H9 (cell line): ENCODE data around the gene RALGAPA2. TPM values are rescaled to one million over a fixed set of nuclear protein-coding genes. Genes with fewer than 3 reads are reported as not detected.

Experiments
- DNase-seq: peaks from one replicate; pipeline ENCODE4 v3.0.0-alpha.2; 2017
- H2AFZ ChIP-seq: one replicate; pipeline ENCODE4 v1.6.1; 2013; ENCODE audit warnings: mild to moderate bottlenecking, low read length, control low read depth, moderate library complexity
- H2AK5ac ChIP-seq: 2 replicates; pipeline ENCODE4 v1.6.1; 2013; ENCODE audit warnings: low read length, control low read depth, mixed read lengths; ENCODE audit not compliant: insufficient read length
- H2BK120ac ChIP-seq: one replicate; pipeline ENCODE4 v1.6.1; 2013; ENCODE audit warnings: low read depth, mild to moderate bottlenecking, low read length, control low read depth, inconsistent platforms; ENCODE audit not compliant: poor library complexity, severe bottlenecking
- H2BK12ac ChIP-seq: 2 replicates; pipeline ENCODE4 v1.6.1; 2013; ENCODE audit warnings: low read length, control low read depth, mixed read lengths, low read depth; ENCODE audit not compliant: insufficient read length
- H2BK15ac ChIP-seq: 2 replicates; pipeline ENCODE4 v1.6.1; 2013; ENCODE audit warnings: low read depth, low read length, control low read depth
- H2BK20ac ChIP-seq: one replicate; pipeline ENCODE4 v1.6.1; 2013; ENCODE audit warnings: low read depth, mild to moderate bottlenecking, low read length, control low read depth, inconsistent platforms; ENCODE audit not compliant: poor library complexity, severe bottlenecking
- H2BK5ac ChIP-seq: 2 replicates; pipeline ENCODE4 v1.6.1; 2013; ENCODE audit warnings: low read length, control low read depth, mixed read lengths; ENCODE audit not compliant: insufficient read length
- H3K14ac ChIP-seq: 2 replicates; pipeline ENCODE4 v1.6.1; 2013; ENCODE audit warnings: low read length, control low read depth; ENCODE audit not compliant: insufficient read depth
- H3K18ac ChIP-seq: 2 replicates; pipeline ENCODE4 v1.6.1; 2013; ENCODE audit warnings: low read depth, mild to moderate bottlenecking, mixed read lengths, low read length, control low read depth; ENCODE audit not compliant: insufficient read length
- H3K23ac ChIP-seq: 2 replicates; pipeline ENCODE4 v1.6.1; 2013; ENCODE audit warnings: low read length, control low read depth, mixed read lengths, low read depth; ENCODE audit not compliant: insufficient read length
- H3K23me2 ChIP-seq: 2 replicates; pipeline ENCODE4 v1.6.1; 2013; ENCODE audit warnings: low read depth, mild to moderate bottlenecking, mixed read lengths, low read length, control low read depth; ENCODE audit not compliant: insufficient read length, poor library complexity, severe bottlenecking
- H3K27ac ChIP-seq: 2 replicates; pipeline ENCODE4 v1.5.1; 2013; ENCODE audit warnings: low read length, control low read depth, mixed read lengths, low read depth; ENCODE audit not compliant: insufficient read length
- H3K27me3 ChIP-seq: 2 replicates; pipeline ENCODE4 v1.6.1; 2013; ENCODE audit warnings: low read length, control low read depth, inconsistent platforms; ENCODE audit not compliant: insufficient read depth
- H3K4ac ChIP-seq: 2 replicates; pipeline ENCODE4 v1.6.1; 2013; ENCODE audit warnings: low read depth, mild to moderate bottlenecking, control low read depth, inconsistent platforms, low read length, moderate library complexity
- H3K4me1 ChIP-seq: 2 replicates; pipeline ENCODE4 v1.6.1; 2013; ENCODE audit warnings: low read length, control low read depth, inconsistent platforms; ENCODE audit not compliant: insufficient read depth
- H3K4me2 ChIP-seq: 2 replicates; pipeline ENCODE4 v1.6.1; 2013; ENCODE audit warnings: low read length, control low read depth, mixed read lengths; ENCODE audit not compliant: insufficient read length, insufficient read depth
- H3K56ac ChIP-seq: 2 replicates; pipeline ENCODE4 v1.6.1; 2013; ENCODE audit warnings: low read depth, mild to moderate bottlenecking, mixed read lengths, low read length, control low read depth; ENCODE audit not compliant: insufficient read length
- H3K79me1 ChIP-seq: 2 replicates; pipeline ENCODE4 v1.6.1; 2013; ENCODE audit warnings: low read depth, mild to moderate bottlenecking, moderate library complexity, low read length, control low read depth, inconsistent platforms; ENCODE audit not compliant: insufficient read depth, poor library complexity, severe bottlenecking
- H3K79me2 ChIP-seq: 2 replicates; pipeline ENCODE4 v1.6.1; 2013; ENCODE audit warnings: low read length, control low read depth, inconsistent platforms; ENCODE audit not compliant: insufficient read depth
- H3K9ac ChIP-seq: 2 replicates; pipeline ENCODE4 v1.6.1; 2013; ENCODE audit warnings: low read length, control low read depth, mixed read lengths; ENCODE audit not compliant: insufficient read length; ENCODE audit errors: extremely low read depth
- H3K9me3 ChIP-seq: one replicate; pipeline ENCODE4 v1.6.1; 2013; ENCODE audit warnings: low read depth, low read length, inconsistent platforms; ENCODE audit not compliant: control insufficient read depth
- H3T11ph ChIP-seq: one replicate; pipeline ENCODE4 v1.6.1; 2013; ENCODE audit warnings: mild to moderate bottlenecking, low read length, control low read depth, inconsistent platforms
- H4K20me1 ChIP-seq: one replicate; pipeline ENCODE4 v1.6.1; 2013; ENCODE audit not compliant: control insufficient read depth, insufficient read length, insufficient read depth
- H4K5ac ChIP-seq: 2 replicates; pipeline ENCODE4 v1.6.1; 2013; ENCODE audit warnings: low read depth, mild to moderate bottlenecking, mixed read lengths, low read length, control low read depth; ENCODE audit not compliant: insufficient read length
- H4K8ac ChIP-seq: replicated peaks from 2 replicates; pipeline ENCODE4 v1.6.1; 2013; ENCODE audit warnings: low read length, control low read depth, mixed read lengths, low read depth; ENCODE audit not compliant: insufficient read length
- H4K91ac ChIP-seq: 2 replicates; pipeline ENCODE4 v1.6.1; 2013; ENCODE audit warnings: low read depth, mild to moderate bottlenecking, moderate library complexity, mixed read lengths, low read length, control low read depth; ENCODE audit not compliant: insufficient read length
- H3K27ac Mint-ChIP-seq, 3 experiments: 2 replicates in 2 of 3; 3 replicates in 1 of 3; pipeline ENCODE4 v1.8.0; 2020 to 2021; ENCODE audit warnings: mixed read lengths in 3 of 3, mild to moderate bottlenecking in 1 of 3, moderate library complexity in 1 of 3
- H3K27me3 Mint-ChIP-seq: 2 replicates; pipeline ENCODE4 v1.8.0; 2021; ENCODE audit warnings: low read depth, mild to moderate bottlenecking, moderate library complexity, mixed read lengths
- H3K36me3 Mint-ChIP-seq, 3 experiments: 2 replicates in 2 of 3; 3 replicates in 1 of 3; pipeline ENCODE4 v1.8.0; 2020 to 2021; ENCODE audit warnings: low read depth in 3 of 3, mixed read lengths in 3 of 3; ENCODE audit not compliant: insufficient read depth in 1 of 3
- H3K4me1 Mint-ChIP-seq, 2 experiments: 2 replicates each; pipeline ENCODE4 v1.8.0; 2020; ENCODE audit warnings: mixed read lengths in 2 of 2
- H3K4me3 Mint-ChIP-seq, 2 experiments: 2 replicates in 1 of 2; 3 replicates in 1 of 2; pipeline ENCODE4 v1.8.0; 2020 to 2021; ENCODE audit warnings: mild to moderate bottlenecking in 2 of 2, mixed read lengths in 2 of 2, moderate library complexity in 1 of 2
- H3K9me3 Mint-ChIP-seq, 2 experiments: 2 replicates in 1 of 2; 3 replicates in 1 of 2; pipeline ENCODE4 v1.8.0; 2020; ENCODE audit warnings: mild to moderate bottlenecking in 2 of 2, mixed read lengths in 2 of 2, moderate library complexity in 1 of 2
- WGBS: extraction: QIAGEN DNeasy Blood & Tissue Kit; methylation state at CpG from one replicate; pipeline ENCODE4 v1.1.7; 2013; ENCODE audit warnings: missing lambda C conversion rate, low lambda C conversion rate, mixed read lengths; ENCODE audit not compliant: insufficient read length; ENCODE audit errors: extremely low coverage; 5-methylcytosine and 5-hydroxymethylcytosine counted together
- total RNA-seq: library from RNA; stranded (reverse); gene quantifications from 2 replicates; pipeline ENCODE4 v1.2.1, GENCODE V29; 2021
- TF ChIP-seq, protein P1 (sequence below): fragments of 200-600 bp; sonication (generic); conservative IDR thresholded peaks from 3 replicates; pipeline ENCODE4 v1.8.0; 2021; ENCODE audit warnings: antibody characterized with exemption, mild to moderate bottlenecking

RALGAPA2 gene
- total RNA-seq, 1 experiment from 2014 or later: 16.6 TPM

DNA sequence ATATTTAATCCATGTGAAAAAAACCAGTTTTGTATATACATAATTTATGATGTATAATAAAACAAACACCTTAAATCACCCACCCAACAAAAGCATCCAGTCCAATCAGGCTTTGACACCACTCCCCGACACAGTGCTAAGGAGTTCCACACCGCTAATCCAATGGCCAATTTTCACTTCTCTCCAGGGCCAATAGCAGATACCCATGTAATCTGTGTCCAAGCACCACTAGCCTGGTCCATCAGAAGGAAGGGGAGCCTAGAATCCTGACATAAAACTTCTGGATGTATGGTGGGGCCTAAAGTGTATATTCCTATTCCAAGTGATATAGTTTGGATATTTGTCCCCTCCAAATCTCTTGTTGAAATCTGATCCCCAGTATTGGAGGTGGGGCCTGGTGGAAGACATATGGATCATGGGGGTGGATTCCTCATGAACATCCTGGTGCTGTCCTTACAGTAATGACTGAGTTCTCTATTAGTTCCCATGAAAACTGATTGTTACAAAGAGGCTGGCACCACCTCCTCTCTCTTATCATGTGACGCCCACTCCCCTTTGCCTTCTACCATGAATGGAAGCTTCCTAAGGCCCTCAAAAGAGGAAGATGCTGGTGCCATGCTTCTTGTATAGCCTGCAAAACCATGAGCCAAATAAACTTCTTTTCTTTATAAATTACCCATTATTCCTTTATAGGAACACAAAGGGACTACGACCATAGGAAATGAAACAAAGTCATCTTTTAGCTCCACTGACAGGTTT lies 20.8 kb downstream of the RALGAPA2 start:
- Histone ChIP-seq H3K4ac (no peak overlapping the region), H3K27me3 (no peaks in the 10 kb centered on the region), H4K8ac (no peak overlapping the region), H3K4me1 (no peaks in the 10 kb centered on the region), H2BK20ac (no peak overlapping the region), H3K27ac (no peak overlapping the region), H3K9ac (no peak overlapping the region), H2AK5ac (no peak overlapping the region), H3K79me1 (peaks cover 3% of the 10 kb centered on the region), H3K56ac (no peak overlapping the region), H3K18ac (no peak overlapping the region), H3K14ac (no peak overlapping the region), H3K79me2 (0 out of 2 replicates have a peak, but pooled peaks cover 3% of the 10 kb centered on the region), H2BK120ac (no peak overlapping the region), H3K23me2 (no peaks in the 10 kb centered on the region), H2BK15ac (no peak overlapping the region), H3K23ac (no peak overlapping the region), H3T11ph (no peak overlapping the region), H2AFZ (no peak overlapping the region), H2BK5ac (no peak overlapping the region), H3K9me3 (no peaks in the 10 kb centered on the region), H3K4me2 (no peak overlapping the region), H4K5ac (no peak overlapping the region), H4K20me1 (peaks cover 2% of the 10 kb centered on the region), H2BK12ac (no peak overlapping the region), H4K91ac (no peak overlapping the region)
- no peaks in the 10 kb centered on the region for H3K36me3 Mint-ChIP-seq
- H3K27me3 Mint-ChIP-seq: no peaks in the 10 kb centered on the region
- no peaks in the 10 kb centered on the region for H3K9me3 Mint-ChIP-seq
- peaks cover 3 to 9% of the 10 kb centered on the region in 2 experiments for H3K4me1 Mint-ChIP-seq
- H3K27ac Mint-ChIP-seq: no peak overlapping the region
- WGBS: no CpG with 5 or more reads among the region's 4 CpGs
- DNase-seq: no peak
- TF ChIP-seq, protein P1, sequence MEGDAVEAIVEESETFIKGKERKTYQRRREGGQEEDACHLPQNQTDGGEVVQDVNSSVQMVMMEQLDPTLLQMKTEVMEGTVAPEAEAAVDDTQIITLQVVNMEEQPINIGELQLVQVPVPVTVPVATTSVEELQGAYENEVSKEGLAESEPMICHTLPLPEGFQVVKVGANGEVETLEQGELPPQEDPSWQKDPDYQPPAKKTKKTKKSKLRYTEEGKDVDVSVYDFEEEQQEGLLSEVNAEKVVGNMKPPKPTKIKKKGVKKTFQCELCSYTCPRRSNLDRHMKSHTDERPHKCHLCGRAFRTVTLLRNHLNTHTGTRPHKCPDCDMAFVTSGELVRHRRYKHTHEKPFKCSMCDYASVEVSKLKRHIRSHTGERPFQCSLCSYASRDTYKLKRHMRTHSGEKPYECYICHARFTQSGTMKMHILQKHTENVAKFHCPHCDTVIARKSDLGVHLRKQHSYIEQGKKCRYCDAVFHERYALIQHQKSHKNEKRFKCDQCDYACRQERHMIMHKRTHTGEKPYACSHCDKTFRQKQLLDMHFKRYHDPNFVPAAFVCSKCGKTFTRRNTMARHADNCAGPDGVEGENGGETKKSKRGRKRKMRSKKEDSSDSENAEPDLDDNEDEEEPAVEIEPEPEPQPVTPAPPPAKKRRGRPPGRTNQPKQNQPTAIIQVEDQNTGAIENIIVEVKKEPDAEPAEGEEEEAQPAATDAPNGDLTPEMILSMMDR: no peak
- no peak overlapping the region for H3K4me3 Mint-ChIP-seq
